Neural cell (in vitro differentiated cells): Measurements from ENCODE around the gene KYAT1. TPM values are rescaled to one million over a fixed set of nuclear protein-coding genes. Genes with fewer than 3 reads are reported as not detected.

Experiments
- H2AFZ ChIP-seq: fragments of 200-600, 300-800 bp; sonication (generic), shearing (Covaris generic); 2 replicates; pipeline ENCODE4 v1.6.0; 2014; ENCODE audit warnings: low read depth, mild to moderate bottlenecking, antibody characterized with exemption, low read length, moderate library complexity
- H3F3A ChIP-seq: fragments of 200-600 bp; shearing (Covaris generic); 2 replicates; pipeline ENCODE4 v1.6.1; 2016; ENCODE audit warnings: mild to moderate bottlenecking, moderate library complexity, mixed read lengths, antibody characterized with exemption, low read length; ENCODE audit not compliant: insufficient read depth, poor library complexity, severe bottlenecking
- H3K27ac ChIP-seq: fragments of 200-600, 300-800 bp; sonication (generic), shearing (Covaris generic); 2 replicates; pipeline ENCODE4 v1.5.1; 2014; ENCODE audit warnings: mild to moderate bottlenecking, low read length, moderate library complexity
- H3K27me3 ChIP-seq: fragments of 300-800, 200-600 bp; sonication (generic), shearing (Covaris generic); 2 replicates; pipeline ENCODE4 v1.6.0; 2014; ENCODE audit warnings: mild to moderate bottlenecking, low read depth, low read length, moderate library complexity; ENCODE audit not compliant: insufficient read depth
- H3K36me3 ChIP-seq: fragments of 300-800, 200-600 bp; sonication (generic), shearing (Covaris generic); 2 replicates; pipeline ENCODE4 v1.5.1; 2014; ENCODE audit warnings: mild to moderate bottlenecking, antibody characterized with exemption, low read length, moderate library complexity; ENCODE audit not compliant: insufficient read depth
- H3K4me2 ChIP-seq: fragments of 300-800, 200-600 bp; sonication (generic), shearing (Covaris generic); 2 replicates; pipeline ENCODE4 v1.6.0; 2014; ENCODE audit warnings: mild to moderate bottlenecking, low read length
- H3K4me3 ChIP-seq: fragments of 300-800, 200-600 bp; sonication (generic), shearing (Covaris generic); 2 replicates; pipeline ENCODE4 v1.5.1; 2014; ENCODE audit warnings: mild to moderate bottlenecking, low read length, moderate library complexity
- H3K79me2 ChIP-seq: fragments of 200-600 bp; shearing (Covaris generic); replicated peaks from 2 replicates; pipeline ENCODE4 v1.6.0; 2014; ENCODE audit warnings: mild to moderate bottlenecking, low read length, moderate library complexity; ENCODE audit not compliant: insufficient read depth
- H3K9ac ChIP-seq: fragments of 300-800, 200-600 bp; sonication (generic), shearing (Covaris generic); 2 replicates; pipeline ENCODE4 v1.6.1; 2016; ENCODE audit warnings: mild to moderate bottlenecking, low read length, mixed read lengths
- H3K9me2 ChIP-seq: fragments of 200-600 bp; shearing (Covaris generic); 2 replicates; pipeline ENCODE4 v1.6.1; 2016; ENCODE audit warnings: mild to moderate bottlenecking, low read length, mixed read lengths; ENCODE audit not compliant: insufficient read depth
- H3K9me3 ChIP-seq: fragments of 200-600, 300-800 bp; sonication (generic), shearing (Covaris generic); 2 replicates; pipeline ENCODE4 v1.6.1; 2016; ENCODE audit warnings: mild to moderate bottlenecking, mixed run types, low read length, moderate library complexity, mixed read lengths
- H4K20me1 ChIP-seq: fragments of 200-600 bp; shearing (Covaris generic); 2 replicates; pipeline ENCODE4 v1.6.1; 2016; ENCODE audit warnings: mild to moderate bottlenecking, mixed run types; ENCODE audit not compliant: insufficient read depth
- CTCF ChIP-seq: fragments of 450-650 bp; IDR thresholded peaks from 2 replicates; pipeline ENCODE4 v1.5.1; 2014; ENCODE audit warnings: antibody characterized with exemption, mild to moderate bottlenecking, moderate library complexity; ENCODE audit not compliant: poor library complexity, severe bottlenecking
- EP300 ChIP-seq: fragments of 450-650 bp; conservative IDR thresholded peaks from 2 replicates; pipeline ENCODE4 v1.6.1; 2014; ENCODE audit warnings: antibody characterized with exemption, mild to moderate bottlenecking, moderate library complexity; ENCODE audit not compliant: poor library complexity, severe bottlenecking
- EZH2 ChIP-seq: fragments of 200-600, 300-800 bp; shearing (Covaris generic), sonication (generic); IDR thresholded peaks from 2 replicates; pipeline ENCODE4 v1.6.1; 2014; ENCODE audit warnings: antibody characterized with exemption, low read length, borderline replicate concordance, mild to moderate bottlenecking; ENCODE audit not compliant: insufficient read depth, poor library complexity, severe bottlenecking
- MXI1 ChIP-seq: fragments of 450-650 bp; conservative IDR thresholded peaks from 2 replicates; pipeline ENCODE4 v1.6.1; 2014; ENCODE audit warnings: antibody characterized with exemption, mild to moderate bottlenecking; ENCODE audit not compliant: poor library complexity, severe bottlenecking
- POLR2AphosphoS5 ChIP-seq: IDR thresholded peaks from 2 replicates; pipeline ENCODE4 v1.6.1; 2012
- RAD21 ChIP-seq: fragments of 450-650 bp; conservative IDR thresholded peaks from 2 replicates; pipeline ENCODE4 v1.6.1; 2014; ENCODE audit warnings: antibody characterized with exemption, mild to moderate bottlenecking, moderate library complexity
- REST ChIP-seq: IDR thresholded peaks from 2 replicates; pipeline ENCODE4 v1.6.1; 2012; ENCODE audit warnings: borderline replicate concordance
- SMC3 ChIP-seq: fragments of 450-650 bp; conservative IDR thresholded peaks from 2 replicates; pipeline ENCODE4 v1.6.1; 2014; ENCODE audit warnings: antibody characterized with exemption, mild to moderate bottlenecking, moderate library complexity; ENCODE audit not compliant: poor library complexity
- TAF1 ChIP-seq: IDR thresholded peaks from 2 replicates; pipeline ENCODE4 v1.6.1; 2012; ENCODE audit warnings: low read depth
- polyA plus RNA-seq: library from polyadenylated mRNA; depleted of rRNA; stranded (reverse); fragments of >200 nt; gene quantifications from 2 replicates; pipeline ENCODE4 v1.2.3, GENCODE V29; 2014

Gene KYAT1
- polyA plus RNA-seq, 1 donor from 2014 or later, result 22.6 TPM

GRCh38 chr9:128921881-128922763 lies 40.4 kb upstream of the KYAT1 start:
- H3K4me2 ChIP-seq, result no peak overlapping the region
- no peak overlapping the region for H3K27ac ChIP-seq
- H3F3A ChIP-seq, result no peaks in the 10 kb centered on the region
- no peak overlapping the region for H3K4me3 ChIP-seq
- no peaks in the 10 kb centered on the region for H3K27me3 ChIP-seq
- no peaks in the 10 kb centered on the region for H3K36me3 ChIP-seq
- H2AFZ ChIP-seq, result no peak overlapping the region
- no peaks in the 10 kb centered on the region for H4K20me1 ChIP-seq
- no peaks in the 10 kb centered on the region for H3K79me2 ChIP-seq
- no peaks in the 10 kb centered on the region for H3K9me3 ChIP-seq
- TF ChIP-seq RAD21 (no peak), EP300 (no peak), REST (no peak), POLR2AphosphoS5 (no peak), SMC3 (no peak), MXI1 (no peak), CTCF (no peak), TAF1 (no peak), EZH2 (no peak)
- no peaks in the 10 kb centered on the region for H3K9me2 ChIP-seq
- no peak overlapping the region for H3K9ac ChIP-seq

- no peak within 1 kb of the TSS for H3K4me3 ChIP-seq
These were observed 38.8 kb upstream of the KYAT1 start, which contains the start of gene PHYHD1 for GRCh38 chr9:128920381-128921058. Gene PHYHD1, plus strand, starts transcription at chr9:128920982. Its CDS starts 1,342 bp downstream, at chr9:128922324.

More at GRCh38 chr9:128920381-128921058, 38.8 kb upstream of the KYAT1 start, which contains the start of gene PHYHD1:
- Histone ChIP-seq H2AFZ (no peak within 1 kb of the TSS), H3K27ac (no peak within 1 kb of the TSS), H3F3A (no peaks in the 10 kb centered on the region), H3K9me3 (no peaks in the 10 kb centered on the region), H3K9me2 (no peaks in the 10 kb centered on the region), H3K4me2 (no peak within 1 kb of the TSS), H3K79me2 (no peaks in the 10 kb centered on the region), H3K27me3 (no peaks in the 10 kb centered on the region), H3K9ac (no peak within 1 kb of the TSS), H4K20me1 (no peaks in the 10 kb centered on the region), H3K36me3 (no peaks in the 10 kb centered on the region)
- TF ChIP-seq TAF1 (no peak), EZH2 (no peak), REST (no peak), RAD21 (no peak), MXI1 (no peak), SMC3 (no peak), POLR2AphosphoS5 (no peak), CTCF (no peak), EP300 (no peak)
